H1 (cell line): Measurements from ENCODE around the gene CPXM1. TPM values are rescaled to one million over a fixed set of nuclear protein-coding genes. Genes with fewer than 3 reads are reported as not detected.

Experiments
- CTCF ChIA-PET: fragments of 300-600 bp; sonication (Branson Sonifier 250); formaldehyde crosslinking; loops from one replicate; lab custom pipeline; 2021; ENCODE audit not compliant: partially characterized antibody; lab: Charles Lee
- POLR2A ChIA-PET: fragments of 300-600 bp; sonication (Branson Sonifier 250); formaldehyde crosslinking; loops from one replicate; lab custom pipeline; 2021; ENCODE audit warnings: inconsistent platforms; ENCODE audit not compliant: partially characterized antibody; lab: Charles Lee
- DNase-seq, 2 experiments: peaks; one replicate each; pipeline versions ENCODE4 v3.0.0 to v3.0.0-alpha.2; 2010 to 2022; ENCODE audit warnings: low spot score in 2 of 2, low read depth in 1 of 2, mixed read lengths in 1 of 2
- FAIRE-seq: peaks from 2 replicates; lab custom pipeline; 2011; peaks lifted over from hg19 to GRCh38; lab: Jason Lieb, UNC
- H2AFZ ChIP-seq: 2 replicates; pipeline ENCODE4 v1.8.1; 2012; ENCODE audit warnings: low read length, inconsistent platforms
- H2AK5ac ChIP-seq: 2 replicates; pipeline ENCODE4 v1.6.1; 2013; ENCODE audit warnings: low read depth, low read length
- H2BK120ac ChIP-seq: replicated peaks from 2 replicates; pipeline ENCODE3; 2013; ENCODE audit warnings: low read depth, low read length, inconsistent platforms
- H2BK12ac ChIP-seq: 2 replicates; pipeline ENCODE4 v1.6.1; 2013; ENCODE audit warnings: low read depth, low read length
- H2BK15ac ChIP-seq: 2 replicates; pipeline ENCODE4 v1.6.1; 2013; ENCODE audit warnings: low read length
- H2BK20ac ChIP-seq: 2 replicates; pipeline ENCODE4 v1.6.1; 2013; ENCODE audit warnings: low read length
- H2BK5ac ChIP-seq: 2 replicates; pipeline ENCODE4 v1.6.1; 2013; ENCODE audit warnings: low read depth, low read length
- H3K14ac ChIP-seq: 2 replicates; pipeline ENCODE4 v1.6.1; 2013; ENCODE audit warnings: inconsistent platforms; ENCODE audit not compliant: insufficient read length
- H3K18ac ChIP-seq: 2 replicates; pipeline ENCODE4 v1.6.1; 2013; ENCODE audit warnings: low read length; ENCODE audit errors: extremely low read depth
- H3K23ac ChIP-seq: 2 replicates; pipeline ENCODE4 v1.6.1; 2013; ENCODE audit warnings: inconsistent platforms; ENCODE audit not compliant: insufficient read length
- H3K23me2 ChIP-seq: 2 replicates; pipeline ENCODE4 v1.6.1; 2013; ENCODE audit warnings: low read depth, low read length
- H3K27ac ChIP-seq: 2 replicates; pipeline ENCODE4 v1.6.1; 2011; ENCODE audit warnings: low read depth, low read length, inconsistent platforms
- H3K27me3 ChIP-seq, 4 experiments: replicated peaks in 1 of 4; 1 replicate in 1 of 4; 2 replicates in 3 of 4; pipeline versions ENCODE4 v1.6.1 to v1.8.1; 2011 to 2013; ENCODE audit warnings: low read length in 3 of 4, mild to moderate bottlenecking in 3 of 4, inconsistent platforms in 2 of 4, mixed read lengths in 2 of 4, moderate library complexity in 1 of 4; ENCODE audit not compliant: control insufficient read depth in 3 of 4, insufficient read depth in 3 of 4; ENCODE audit errors: extremely low read depth in 1 of 4
- H3K36me3 ChIP-seq, 4 experiments: 2 replicates each; pipeline versions ENCODE4 v1.6.1 to v1.8.1; 2011 to 2013; ENCODE audit warnings: mild to moderate bottlenecking in 4 of 4, low read length in 3 of 4, moderate library complexity in 2 of 4, control low read depth in 1 of 4, inconsistent platforms in 1 of 4; ENCODE audit not compliant: insufficient read depth in 4 of 4, control insufficient read depth in 2 of 4
- H3K4ac ChIP-seq: replicated peaks from 2 replicates; pipeline ENCODE3; 2013; ENCODE audit warnings: low read length, low read depth, mixed read lengths, inconsistent platforms; ENCODE audit not compliant: insufficient read length
- H3K4me1 ChIP-seq, 4 experiments: replicated peaks in 1 of 4; 1 replicate in 1 of 4; 2 replicates in 3 of 4; pipeline versions ENCODE4 v1.6.1 to v1.8.1; 2011 to 2013; ENCODE audit warnings: low read length in 3 of 4, inconsistent platforms in 2 of 4, mixed read lengths in 1 of 4; ENCODE audit not compliant: insufficient read depth in 4 of 4, control insufficient read depth in 3 of 4
- H3K4me2 ChIP-seq, 2 experiments: 2 replicates each; pipeline versions ENCODE4 v1.6.1 to v1.8.1; 2011 to 2013; ENCODE audit warnings: low read depth in 2 of 2, low read length in 2 of 2, control low read depth in 1 of 2, inconsistent platforms in 1 of 2, mild to moderate bottlenecking in 1 of 2; ENCODE audit not compliant: insufficient read depth in 1 of 2
- H3K4me3 ChIP-seq, 4 experiments: fragments of 200-600, 300-600 bp in 1 of 4; sonication (generic), shearing (Covaris generic), sonication (Bioruptor Twin) in 1 of 4; 2 replicates each; pipeline versions ENCODE4 v1.5.1 to v1.8.1; 2011 to 2016; ENCODE audit warnings: low read length in 4 of 4, low read depth in 3 of 4, control low read depth in 2 of 4, inconsistent platforms in 2 of 4, mild to moderate bottlenecking in 2 of 4, mixed read lengths in 1 of 4, moderate library complexity in 1 of 4; ENCODE audit not compliant: insufficient read depth in 2 of 4; ENCODE audit errors: extremely low read depth in 1 of 4
- H3K56ac ChIP-seq: replicated peaks from 2 replicates; pipeline ENCODE3; 2013; ENCODE audit warnings: low read depth, mild to moderate bottlenecking, mixed read lengths, low read length, inconsistent platforms; ENCODE audit not compliant: insufficient read length
- H3K79me1 ChIP-seq: 2 replicates; pipeline ENCODE4 v1.6.1; 2013; ENCODE audit warnings: low read depth, low read length, control low read depth
- H3K79me2 ChIP-seq, 2 experiments: 2 replicates each; pipeline versions ENCODE4 v1.6.1 to v1.8.1; 2012 to 2013; ENCODE audit warnings: low read length in 2 of 2, mild to moderate bottlenecking in 2 of 2, inconsistent platforms in 1 of 2; ENCODE audit not compliant: insufficient read depth in 2 of 2, control insufficient read depth in 1 of 2
- H3K9ac ChIP-seq, 4 experiments: replicated peaks in 1 of 4; 1 replicate in 1 of 4; 2 replicates in 3 of 4; pipeline versions ENCODE4 v1.6.1 to v1.8.1; 2011 to 2013; ENCODE audit warnings: low read depth in 3 of 4, low read length in 3 of 4, control low read depth in 2 of 4, mild to moderate bottlenecking in 2 of 4, moderate library complexity in 2 of 4, inconsistent platforms in 1 of 4; ENCODE audit errors: extremely low read depth in 1 of 4
- H3K9me3 ChIP-seq, 2 experiments: 2 replicates each; pipeline versions ENCODE4 v1.6.1 to v1.8.1; 2012 to 2013; ENCODE audit warnings: mild to moderate bottlenecking in 2 of 2, moderate library complexity in 2 of 2, control low read depth in 1 of 2, inconsistent platforms in 1 of 2, low read depth in 1 of 2, low read length in 1 of 2, mixed read lengths in 1 of 2; ENCODE audit not compliant: insufficient read depth in 2 of 2
- H4K20me1 ChIP-seq, 2 experiments: replicated peaks in 1 of 2; 2 replicates each; pipeline versions ENCODE3 to v1.8.1; 2011 to 2013; ENCODE audit warnings: inconsistent platforms in 2 of 2, low read length in 2 of 2, mild to moderate bottlenecking in 1 of 2; ENCODE audit not compliant: insufficient read depth in 2 of 2, control insufficient read depth in 1 of 2
- H4K5ac ChIP-seq: 2 replicates; pipeline ENCODE4 v1.6.1; 2013; ENCODE audit warnings: low read length, low read depth, mixed read lengths, inconsistent platforms; ENCODE audit not compliant: insufficient read length
- H4K8ac ChIP-seq: 2 replicates; pipeline ENCODE4 v1.8.0; 2013; ENCODE audit warnings: mild to moderate bottlenecking, moderate library complexity, low read length, inconsistent platforms; ENCODE audit not compliant: insufficient read depth; ENCODE audit errors: extremely low read depth
- H4K91ac ChIP-seq: replicated peaks from 2 replicates; pipeline ENCODE3; 2013; ENCODE audit warnings: low read length, mixed read lengths, inconsistent platforms; ENCODE audit not compliant: insufficient read length
- CBX8 ChIP-seq: fragments of 300-800, 300-1000 bp; sonication (generic); IDR thresholded peaks from 2 replicates; pipeline ENCODE4 v1.7.1; 2016; ENCODE audit warnings: low read depth, low read length, borderline replicate concordance
- HDAC2 ChIP-seq, 2 experiments: fragments of 300-600 bp in 1 of 2; sonication (generic) in 1 of 2; IDR thresholded peaks; 2 replicates each; pipeline ENCODE4 v1.6.1; 2011 to 2012; ENCODE audit warnings: low read depth in 2 of 2, low read length in 2 of 2, mild to moderate bottlenecking in 2 of 2, moderate library complexity in 2 of 2, borderline replicate concordance in 1 of 2, inconsistent platforms in 1 of 2
- JUND ChIP-seq: IDR thresholded peaks from 2 replicates; pipeline ENCODE4 v1.6.1; 2011; ENCODE audit warnings: mild to moderate bottlenecking, improper control_type of control experiment, low read length
- SIX5 ChIP-seq: IDR thresholded peaks from 2 replicates; pipeline ENCODE4 v1.6.1; 2011; ENCODE audit warnings: mild to moderate bottlenecking, low read depth, low read length
- WGBS, 2 experiments: shearing (Covaris generic) in 1 of 2; methylation state at CpG; one replicate each; pipeline versions ENCODE4 v1.1.6 to v1.1.7; 2013 to 2015; ENCODE audit warnings: low lambda C conversion rate in 2 of 2, mixed read lengths in 2 of 2, inconsistent platforms in 1 of 2, low coverage in 1 of 2, missing lambda C conversion rate in 1 of 2; ENCODE audit not compliant: insufficient replicate concordance in 2 of 2, insufficient coverage in 1 of 2, insufficient read length in 1 of 2; ENCODE audit errors: extremely low coverage in 1 of 2, missing lambda C conversion rate in 1 of 2; 5-methylcytosine and 5-hydroxymethylcytosine counted together
- polyA plus RNA-seq, 7 experiments: library from polyadenylated mRNA; depleted of rRNA in 3 of 7; stranded (reverse) in 5 of 7; unstranded in 2 of 7; fragments of >200 nt in 5 of 7; fragments of 200-250 nt in 2 of 7; gene quantifications; 1 replicate in 5 of 7; 2 replicates in 1 of 7; 4 replicates in 1 of 7; pipeline versions ENCODE4 v1.2.1 to v1.2.3, GENCODE V29; 2011 to 2013; ENCODE audit warnings: missing spikeins in 2 of 7, mixed read lengths in 2 of 7
- total RNA-seq: library from RNA; stranded (reverse); fragmentation: NEBNext Ultra II Directional; extraction: Animal tissue kit (Norgen Biotek cat#: 25700); gene quantifications from 2 replicates; pipeline ENCODE4 v1.2.1, GENCODE V29; 2021

Gene CPXM1
- total and polyA plus RNA-seq, 2 of the 8 experiments (the other 6 are each of a cell fraction or from before 2014, with no cell fraction given), result 31.3 to 81.9 TPM

DNA sequence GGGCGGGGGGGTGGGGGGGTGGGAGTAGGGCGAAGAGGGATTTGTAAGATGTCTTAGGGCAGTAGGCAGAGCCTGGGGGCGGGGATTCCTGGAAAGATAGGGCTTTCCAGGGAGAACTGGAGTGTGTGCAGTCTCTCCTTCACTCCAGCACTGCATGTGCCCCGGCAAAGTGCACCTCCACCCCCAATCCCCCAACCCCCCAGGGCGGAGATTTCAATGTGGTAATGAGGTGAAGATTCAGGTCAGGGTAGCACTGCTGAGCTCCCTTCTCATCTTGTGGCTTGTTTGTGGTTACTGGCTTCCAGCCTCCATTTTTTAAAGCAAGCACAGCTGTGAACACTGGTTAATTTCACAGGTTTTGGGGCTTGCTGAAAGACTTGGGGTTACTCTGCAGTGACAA is 21.6 kb upstream of the CPXM1 start:
- Histone ChIP-seq H3K36me3 (0 out of 8 replicates have a peak, but pooled peaks cover 0 to 2% (median 0%) of the 10 kb centered on the region in 4 experiments), H3K4me2 (no peak overlapping the region; a peak in 1 of 4 replicates), H4K8ac (no peak overlapping the region), H2AK5ac (no peak overlapping the region), H3K23ac (no peak overlapping the region), H2BK20ac (no peak overlapping the region), H3K4me3 (no peak overlapping the region), H3K27ac (no peak overlapping the region), H3K14ac (no peak overlapping the region), H4K20me1 (no peaks in the 10 kb centered on the region), H2BK120ac (no peak overlapping the region), H2BK12ac (no peak overlapping the region), H3K4me1 (peaks cover 0 to 14% (median 9%) of the 10 kb centered on the region in 4 experiments; a peak in 6 of 7 replicates), H3K4ac (no peak overlapping the region), H3K18ac (no peak overlapping the region), H3K79me1 (no peaks in the 10 kb centered on the region), H2BK5ac (no peak overlapping the region), H4K91ac (no peak overlapping the region), H3K56ac (no peak overlapping the region), H3K9ac (no peak overlapping the region), H2AFZ (no peak overlapping the region), H2BK15ac (no peak overlapping the region), H4K5ac (no peak overlapping the region), H3K27me3 (peaks cover 20 to 39% (median 31%) of the 10 kb centered on the region in 4 experiments), H3K23me2 (peaks cover 3% of the 10 kb centered on the region; the same call in 1 of the 2 replicates), H3K9me3 (no peaks in the 10 kb centered on the region; a peak in 1 of 4 replicates), H3K79me2 (no peaks in the 10 kb centered on the region)
- 30% methylated on average over 2 of the region's 5 CpGs; no CpG with 5 or more reads in 1 of the 2 experiments for WGBS, 2 experiments
- peak in 1 of 2 experiments; percentile 39 for DNase-seq
- FAIRE-seq, result no peak
- no peak for TF ChIP-seq CBX8
- TF ChIP-seq HDAC2 (IDR thresholded peaks at IDR 0.05; ENCODE audit: borderline replicate concordance in 1 of 2, low read depth in 2 of 2, low read length in 2 of 2), result no peak
- no peak for TF ChIP-seq JUND
- TF ChIP-seq SIX5, result no peak
- ChIA-PET POLR2A (interaction anchor here (0.9 to 2.8 kb wide), 6 partner anchors 12 to 224 kb away, joined by 4 to 10 read pairs (median 6); partner anchors contain the start of genes CPXM1, MRPS26, PCED1A and VPS16), CTCF (interaction anchor here (0.7 to 1.7 kb wide), 3 partner anchors 21 to 48 kb away, joined by 3 to 4 read pairs (median 3); partner anchors contain the start of gene CPXM1)
